GM23338 (cell line): Measurements from ENCODE around the gene PHF13. TPM values are rescaled to one million over a fixed set of nuclear protein-coding genes. Genes with fewer than 3 reads are reported as not detected.
A peak's percentile ranks its signal among the peaks of the same experiment; 100 is the strongest.

Experiments used
- ATAC-seq: fragments of 200-7000 bp; cut with Tn5 transposase; 3 replicates; pipeline ENCODE4 v1.9.1; 2020
- DNase-seq: peaks from one replicate; pipeline ENCODE4 v3.0.0-alpha.2; 2015; ENCODE audit warnings: low spot score
- H2AFZ ChIP-seq: fragments of 200-600 bp; sonication (generic); 2 replicates; pipeline ENCODE4 v1.8.0; 2016; ENCODE audit warnings: antibody characterized with exemption, mild to moderate bottlenecking, moderate library complexity
- H3F3A ChIP-seq: fragments of 200-600 bp; sonication (generic); replicated peaks from 2 replicates; pipeline ENCODE4 v1.8.0; 2017; ENCODE audit warnings: antibody characterized with exemption, mixed run types, low read depth
- H3K27ac ChIP-seq: fragments of 200-600 bp; sonication (generic); 2 replicates; pipeline ENCODE4 v1.6.1; 2016; ENCODE audit warnings: low read depth
- H3K27me3 ChIP-seq: fragments of 200-600 bp; sonication (generic); 2 replicates; pipeline ENCODE4 v1.8.0; 2016; ENCODE audit warnings: mild to moderate bottlenecking, mixed run types, moderate library complexity; ENCODE audit not compliant: insufficient read depth
- H3K36me3 ChIP-seq: fragments of 200-600 bp; sonication (generic); 2 replicates; pipeline ENCODE4 v1.8.0; 2016; ENCODE audit warnings: mild to moderate bottlenecking; ENCODE audit not compliant: insufficient read depth
- H3K4me1 ChIP-seq: fragments of 200-600 bp; sonication (generic); 2 replicates; pipeline ENCODE4 v1.8.0; 2016; ENCODE audit warnings: mild to moderate bottlenecking, moderate library complexity; ENCODE audit not compliant: insufficient read depth
- H3K4me2 ChIP-seq: fragments of 200-600 bp; sonication (generic); 2 replicates; pipeline ENCODE4 v1.7.1; 2017; ENCODE audit warnings: mixed run types
- H3K4me3 ChIP-seq: fragments of 200-600 bp; sonication (generic); 2 replicates; pipeline ENCODE4 v1.6.1; 2016; ENCODE audit warnings: mixed run types
- H3K79me2 ChIP-seq: fragments of 200-600 bp; sonication (generic); replicated peaks from 2 replicates; pipeline ENCODE4 v1.8.0; 2017; ENCODE audit warnings: mild to moderate bottlenecking; ENCODE audit not compliant: insufficient read depth
- H3K9me2 ChIP-seq: fragments of 200-600 bp; sonication (generic); 2 replicates; pipeline ENCODE4 v1.8.0; 2017; ENCODE audit not compliant: insufficient read depth
- H4K20me1 ChIP-seq: fragments of 200-600 bp; sonication (generic); replicated peaks from 2 replicates; pipeline ENCODE4 v1.8.0; 2017; ENCODE audit warnings: mild to moderate bottlenecking; ENCODE audit not compliant: insufficient read depth
- H3K27ac Mint-ChIP-seq: 2 replicates; pipeline ENCODE4 v1.8.0; 2020; ENCODE audit warnings: inconsistent platforms, mild to moderate bottlenecking, moderate library complexity, mixed read lengths
- H3K27me3 Mint-ChIP-seq: 3 replicates; pipeline ENCODE4 v1.8.0; 2022; ENCODE audit warnings: low read depth, mild to moderate bottlenecking, moderate library complexity, mixed read lengths, inconsistent platforms; ENCODE audit not compliant: insufficient read depth, poor library complexity
- H3K36me3 Mint-ChIP-seq: 3 replicates; pipeline ENCODE4 v1.8.0; 2021; ENCODE audit warnings: low read depth, mild to moderate bottlenecking, inconsistent platforms, moderate library complexity, mixed read lengths
- H3K4me1 Mint-ChIP-seq: 3 replicates; pipeline ENCODE4 v1.8.0; 2020; ENCODE audit warnings: mild to moderate bottlenecking, inconsistent platforms, mixed read lengths
- H3K4me3 Mint-ChIP-seq: 3 replicates; pipeline ENCODE4 v1.8.0; 2021; ENCODE audit warnings: moderate library complexity, mild to moderate bottlenecking, inconsistent platforms, mixed read lengths
- H3K9me3 Mint-ChIP-seq: 3 replicates; pipeline ENCODE4 v1.8.0; 2020; ENCODE audit warnings: moderate library complexity, mild to moderate bottlenecking, inconsistent platforms, mixed read lengths
- CREB1 ChIP-seq: fragments of 250-450 bp; sonication (Bioruptor Pico); IDR thresholded peaks from 2 replicates; pipeline ENCODE4 v1.5.0; 2020; ENCODE audit warnings: low read depth, mild to moderate bottlenecking, moderate library complexity
- EZH2phosphoT487 ChIP-seq: fragments of 200-600 bp; sonication (generic); IDR thresholded peaks from one replicate; pipeline ENCODE4 v1.8.1; 2018; ENCODE audit warnings: antibody characterized with exemption; ENCODE audit not compliant: unreplicated experiment
- JUNB ChIP-seq: IDR thresholded peaks from one replicate; pipeline ENCODE4 v1.6.1; 2016; ENCODE audit warnings: antibody characterized with exemption; ENCODE audit not compliant: unreplicated experiment
- NANOG ChIP-seq: IDR thresholded peaks from 2 replicates; pipeline ENCODE4 v1.6.1; 2016; ENCODE audit warnings: antibody characterized with exemption, borderline replicate concordance
- POLR2AphosphoS5 ChIP-seq: IDR thresholded peaks from 2 replicates; pipeline ENCODE4 v1.6.1; 2016; ENCODE audit warnings: antibody characterized with exemption, low read depth
- REST ChIP-seq: IDR thresholded peaks from one replicate; pipeline ENCODE4 v1.6.1; 2018; ENCODE audit warnings: antibody characterized with exemption; ENCODE audit not compliant: unreplicated experiment
- ZNF331 ChIP-seq: fragments of 250-450 bp; sonication (Bioruptor Pico); IDR thresholded peaks from 2 replicates; pipeline ENCODE4 v1.5.0; 2020; ENCODE audit warnings: low read depth, mild to moderate bottlenecking, moderate library complexity
- ZNF462 ChIP-seq: fragments of 250-450 bp; sonication (Bioruptor Pico); IDR thresholded peaks from 2 replicates; pipeline ENCODE4 v1.5.0; 2020; ENCODE audit warnings: mild to moderate bottlenecking, moderate library complexity
- polyA plus RNA-seq: library from polyadenylated mRNA; unstranded; fragments of >200 nt; fragmentation: Nextera tagmentation; extraction: Ambion mirVana; gene quantifications from 2 replicates; pipeline ENCODE4 v1.2.1, GENCODE V29; 2016
- total RNA-seq: library from RNA; depleted of rRNA; stranded (reverse); fragments of >200 nt; shearing (Covaris generic); gene quantifications from 2 replicates; pipeline ENCODE4 v1.2.3, GENCODE V29; 2014

The PHF13 gene
- total and polyA plus RNA-seq, 2 experiments from 2014 or later = 12.1 to 33.2 TPM

GRCh38 chr1:6580593-6581409 is 32.7 kb upstream of the PHF13 start:
- Histone ChIP-seq H2AFZ (no peak overlapping the region), H3K27ac (0 out of 2 replicates have a peak overlapping the region, but pooled peaks have one; percentile 19), H3K27me3 (no peaks in the 10 kb centered on the region), H3F3A (no peaks in the 10 kb centered on the region; the same call in 1 of the 2 replicates), H4K20me1 (peaks cover 4% of the 10 kb centered on the region; the same call in 1 of the 2 replicates), H3K4me2 (peak overlapping the region; percentile 97), H3K36me3 (no peaks in the 10 kb centered on the region), H3K4me3 (peak overlapping the region; percentile 95), H3K9me2 (no peaks in the 10 kb centered on the region), H3K79me2 (peaks cover 16% of the 10 kb centered on the region), H3K4me1 (peaks cover 13% of the 10 kb centered on the region; the same call in 1 of the 2 replicates)
- peak; percentile 3 for ATAC-seq
- peaks cover 10% of the 10 kb centered on the region for H3K27me3 Mint-ChIP-seq
- TF ChIP-seq POLR2AphosphoS5 = no peak
- TF ChIP-seq CREB1 = no peak
- TF ChIP-seq ZNF331 (CRISPR knock-in tag) = no peak
- TF ChIP-seq EZH2phosphoT487 = no peak
- TF ChIP-seq JUNB = no peak
- TF ChIP-seq REST = no peak
- TF ChIP-seq ZNF462 (CRISPR knock-in tag) = no peak
- TF ChIP-seq NANOG = no peak
- H3K27ac Mint-ChIP-seq = peak overlapping the region; percentile 75
- peak overlapping the region; percentile 95 for H3K4me3 Mint-ChIP-seq
- peak; percentile 54 for DNase-seq
- H3K36me3 Mint-ChIP-seq = peaks cover 2% of the 10 kb centered on the region; the same call in 1 of the 3 replicates
- H3K9me3 Mint-ChIP-seq = no peaks in the 10 kb centered on the region
- peaks cover 20% of the 10 kb centered on the region for H3K4me1 Mint-ChIP-seq
